ENCODE data around the gene PACSIN1.

Gene PACSIN1

DNA sequence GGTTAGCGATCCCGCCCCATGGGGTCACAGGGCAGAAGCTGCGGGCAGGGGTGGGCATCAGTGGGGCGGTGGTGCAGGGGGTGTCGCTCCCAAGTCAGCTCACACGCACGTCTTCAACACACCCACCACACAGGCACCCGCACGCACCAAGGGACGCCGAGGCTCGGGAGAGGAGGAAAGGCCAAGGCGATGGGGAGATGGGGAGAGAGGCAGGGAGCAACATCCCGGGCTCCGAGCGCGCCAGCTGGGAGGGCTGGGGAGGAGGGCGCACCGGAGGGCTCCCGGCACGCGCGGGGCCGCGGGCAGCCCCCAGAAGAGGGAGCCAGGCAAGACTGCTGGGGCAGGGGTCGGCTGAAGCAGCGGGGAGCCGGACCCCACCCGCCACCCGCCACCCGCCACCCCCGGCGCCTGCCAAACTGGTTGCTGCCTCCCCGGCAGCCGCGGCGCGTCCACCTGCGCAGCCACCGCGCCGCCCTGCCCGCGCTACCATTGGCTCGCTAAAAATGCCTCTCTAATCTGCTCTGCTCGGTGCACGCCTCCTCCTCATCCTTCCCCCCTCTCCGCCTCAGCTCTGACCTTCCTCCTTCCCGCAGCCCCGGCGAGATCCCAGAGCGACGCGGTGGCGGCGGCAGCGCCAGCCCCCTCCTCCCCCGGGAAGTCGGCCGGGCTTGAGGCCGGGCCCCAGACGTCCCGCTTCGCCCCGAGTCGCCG is at the start of gene PACSIN1:
Gene PACSIN1 (plus strand): TSS at position 546 of the 711 bp plus-strand sequence. CDS start 60,230 bp downstream, outside the sequence.
- peak; percentile 45 for DNase-seq

DNA sequence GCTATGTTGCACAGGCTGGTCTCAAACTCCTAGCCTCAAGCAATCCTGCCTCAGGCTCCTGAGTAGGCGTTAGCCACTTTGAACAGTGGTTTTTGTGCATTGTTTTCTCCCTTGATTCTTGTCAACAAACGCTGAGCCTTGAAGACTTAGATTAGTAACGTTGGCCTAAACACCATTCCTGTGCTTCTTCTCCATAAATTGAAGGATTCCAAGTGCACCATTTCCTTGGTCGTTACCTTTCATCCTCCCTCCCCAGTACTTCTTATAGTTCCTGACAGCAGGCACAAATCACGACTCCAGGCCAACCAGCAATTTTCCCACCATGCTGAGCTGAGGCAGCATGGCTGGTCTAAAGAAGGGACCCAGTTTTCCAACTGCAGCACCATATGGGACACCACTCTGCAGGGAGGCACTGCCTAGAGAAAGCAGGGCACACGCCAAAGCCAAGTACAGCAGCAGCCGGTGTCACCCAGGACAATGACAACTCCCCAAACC is 49.0 kb upstream of the PACSIN1 start:
- DNase-seq = no peak

GRCh38 chr6:34418367-34418766 is 47.5 kb upstream of the PACSIN1 start:
- no peak for DNase-seq

DNA sequence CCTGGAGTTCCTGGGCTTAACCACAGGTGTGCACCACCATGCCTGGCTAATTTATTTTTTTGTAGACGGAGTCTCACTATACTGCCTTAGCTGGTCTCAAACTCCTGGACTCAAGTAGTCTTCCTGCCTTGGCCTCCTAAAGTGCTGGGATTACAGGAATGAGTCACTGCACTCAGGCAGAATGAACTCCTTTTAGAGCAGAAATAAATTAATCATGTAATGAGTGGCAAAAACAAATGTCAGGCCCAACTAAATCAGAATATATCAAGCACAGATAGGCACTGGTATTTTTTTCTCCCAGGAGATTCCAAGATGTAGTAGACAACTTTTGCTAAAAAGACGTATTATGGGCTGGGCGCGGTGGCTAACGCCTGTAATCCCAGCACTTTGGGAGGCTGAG is 42.6 kb upstream of the PACSIN1 start:
- DNase-seq = no peak

- DNase-seq = no peak
Measured at GRCh38 chr6:34424200-34425131, 41.4 kb upstream of the PACSIN1 start.

GRCh38 chr6:34425132-34425497 is 40.8 kb upstream of the PACSIN1 start:
- DNase-seq = no peak

- peak; percentile 94 for DNase-seq
Measured at GRCh38 chr6:34425498-34426410, 40.1 kb upstream of the PACSIN1 start, which contains the start of gene RPS10. TSS of gene RPS10 (minus strand) at chr6:34426069. CDS start at chr6:34425221, 848 bp downstream.

DNA sequence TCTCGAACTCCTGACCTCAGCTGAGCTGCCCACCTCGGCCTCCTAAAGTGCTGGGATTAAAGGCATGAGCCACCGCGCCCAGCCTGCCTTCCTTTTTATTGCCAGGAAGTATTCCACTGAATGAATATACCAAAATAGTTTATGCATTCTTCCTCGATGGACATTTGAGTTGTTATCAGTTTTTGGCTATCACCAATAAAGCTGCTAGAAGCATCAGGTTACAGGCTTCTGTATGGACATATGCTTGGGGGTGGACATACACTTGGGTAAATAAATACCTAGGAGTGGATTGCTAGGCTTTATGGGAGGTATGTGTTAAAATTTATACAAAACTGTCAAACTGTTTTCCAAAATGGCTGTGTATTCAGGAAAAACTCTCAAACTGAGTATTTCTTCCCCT is 30.0 kb upstream of the PACSIN1 start:
- DNase-seq = no peak

DNA sequence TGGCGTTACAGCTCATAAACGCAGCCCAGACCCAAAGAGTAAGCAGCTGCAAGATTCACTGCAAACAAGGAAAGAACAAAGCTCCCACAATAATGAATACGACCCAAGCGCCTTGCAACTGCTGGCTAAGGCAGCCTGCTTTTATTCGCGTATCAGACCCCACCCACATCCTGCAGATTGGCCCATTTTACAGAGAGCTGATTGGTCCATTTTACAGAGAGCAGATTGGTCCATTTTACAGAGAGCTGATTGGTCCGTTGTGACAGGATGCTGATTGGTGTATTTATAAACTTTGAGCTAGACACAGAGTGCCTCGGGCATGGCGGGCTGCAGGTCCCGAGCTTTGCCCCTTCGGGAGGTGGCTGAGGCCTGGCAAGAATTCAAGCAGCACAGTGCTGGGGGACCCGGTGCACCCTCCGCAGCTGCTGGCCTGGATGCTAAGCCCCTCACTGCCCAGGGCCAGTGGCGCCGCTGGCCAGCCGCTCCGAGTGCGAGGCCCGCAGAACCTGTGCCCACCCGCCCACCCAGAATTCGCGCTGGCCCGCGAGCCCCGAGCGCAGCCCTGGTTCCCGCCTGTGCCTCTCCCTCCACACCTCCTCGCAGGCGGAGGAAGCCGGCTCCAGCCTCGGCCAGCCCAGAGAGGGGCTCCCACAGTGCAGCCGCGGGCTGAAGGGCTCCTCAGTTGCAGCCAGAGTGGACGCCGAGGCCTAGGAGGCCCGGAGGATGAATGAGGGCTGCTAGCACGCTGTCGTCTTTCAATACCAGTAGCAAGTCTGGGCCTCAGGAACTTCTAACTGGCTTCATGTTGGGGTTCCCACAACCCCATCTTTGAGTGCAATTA is 28.9 kb upstream of the PACSIN1 start:
- DNase-seq = no peak

GRCh38 chr6:34437644-34437970 is 28.3 kb upstream of the PACSIN1 start:
- DNase-seq = no peak

DNA sequence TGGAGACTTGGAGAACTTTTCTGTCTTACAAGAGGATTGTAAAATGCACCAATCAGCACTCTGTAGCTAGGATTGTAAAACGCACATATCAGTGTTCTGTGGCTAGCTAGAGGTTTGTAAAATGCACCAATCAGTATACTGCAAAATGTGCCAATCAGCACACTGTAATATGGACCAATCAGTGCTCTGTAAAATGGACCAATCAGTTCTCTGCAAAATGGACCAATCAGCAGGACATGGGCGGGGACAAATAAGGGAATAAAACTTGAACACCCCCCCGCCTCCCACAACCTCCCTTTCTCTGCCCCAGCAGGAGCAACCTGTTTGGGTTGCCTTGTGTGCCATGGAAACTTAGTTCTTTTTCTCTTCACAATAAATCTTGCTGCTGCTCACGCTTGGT is 27.2 kb upstream of the PACSIN1 start:
- no peak for DNase-seq

GRCh38 chr6:34439442-34439841 is 26.4 kb upstream of the PACSIN1 start:
- DNase-seq = no peak

GRCh38 chr6:34441526-34441925 is 24.4 kb upstream of the PACSIN1 start:
- no peak for DNase-seq

DNA sequence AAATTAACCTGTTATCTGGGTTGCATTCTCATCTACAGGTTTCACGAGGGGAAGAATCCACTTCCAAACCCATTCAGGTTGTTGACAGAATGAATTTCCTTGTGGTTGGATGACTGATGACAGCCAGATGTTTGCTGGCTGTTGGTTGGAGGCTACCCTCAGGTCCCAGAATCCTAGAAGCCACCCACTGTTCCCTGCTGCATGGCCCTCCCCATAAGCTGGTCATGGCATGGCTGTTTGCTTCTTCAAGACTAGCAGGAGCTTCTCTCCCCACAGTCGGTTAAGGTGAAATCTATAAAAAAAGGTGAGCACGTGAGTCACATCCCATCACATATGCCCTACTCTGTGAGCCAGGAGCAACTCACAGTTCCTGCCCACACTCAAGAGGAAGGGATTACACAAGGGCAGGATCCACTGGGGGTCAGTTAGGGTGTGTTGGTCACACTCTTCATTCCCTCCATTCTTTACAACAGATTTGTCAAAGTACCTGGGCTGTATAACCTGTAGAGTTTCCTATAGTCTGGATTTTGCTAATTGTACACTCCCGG is 20.5 kb upstream of the PACSIN1 start:
- DNase-seq = no peak

DNA sequence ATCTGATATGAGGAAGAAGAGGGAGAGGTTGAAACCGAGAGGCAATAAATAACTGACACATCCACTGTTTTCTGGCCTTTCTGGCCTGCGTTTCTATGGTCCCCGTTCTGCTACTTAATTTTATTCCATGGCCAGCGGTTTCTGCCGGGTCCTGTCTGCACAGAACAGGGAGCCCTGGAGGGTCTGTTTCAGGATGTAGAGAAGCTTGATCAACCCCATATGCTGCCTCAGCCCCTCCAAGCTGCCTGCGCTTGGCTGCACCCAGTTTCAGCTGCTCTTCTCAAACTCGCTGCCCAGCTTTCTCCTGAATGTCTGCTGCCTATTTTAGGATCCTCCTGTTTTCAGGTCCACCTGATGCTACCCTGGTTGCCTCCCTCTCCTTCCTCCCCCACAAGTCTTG is 18.5 kb upstream of the PACSIN1 start:
- DNase-seq = no peak

- DNase-seq = no peak
Measured at GRCh38 chr6:34447910-34448309, 18.0 kb upstream of the PACSIN1 start.

- no peak for DNase-seq
Measured at GRCh38 chr6:34451192-34451591, 14.7 kb upstream of the PACSIN1 start.

- DNase-seq = no peak
Measured at GRCh38 chr6:34455831-34456230, 10.0 kb upstream of the PACSIN1 start.

GRCh38 chr6:34457382-34457741 is 8.5 kb upstream of the PACSIN1 start:
- no peak for DNase-seq

- DNase-seq = no peak
Measured at GRCh38 chr6:34457742-34458735, 7.8 kb upstream of the PACSIN1 start.
